ENCODE results near the gene TNK2.
"Not testable (repeated sequence)": the region's sequence is repeated elsewhere in the genome, so short reads cannot be mapped to it uniquely, and the experiment has no call there.

The TNK2 gene

GRCh38 chr3:195818301-195818700, 90.0 kb downstream of the TNK2 start:
- no peak for DNase-seq

- no peak for DNase-seq
Measured at GRCh38 chr3:195817578-195818135, 90.7 kb downstream of the TNK2 start.

GRCh38 chr3:195816276-195816913, 92.0 kb downstream of the TNK2 start:
- not testable (repeated sequence) for DNase-seq

GRCh38 chr3:195815169-195815771, 93.1 kb downstream of the TNK2 start:
- DNase-seq = no peak

- no peak for DNase-seq
Measured at GRCh38 chr3:195813916-195814640, 94.3 kb downstream of the TNK2 start.

All from suppressor macrophage (primary cell).